Measurements from ENCODE around the gene TBC1D14. TPM values are rescaled to one million over a fixed set of nuclear protein-coding genes. Genes with fewer than 3 reads are reported as not detected.

TBC1D14 gene
- total and polyA plus RNA-seq, 10 of the 15 experiments (the other 5 are each of a cell fraction or from before 2014, with no cell fraction given): 0.87 to 39.3 (median 30.1) TPM

- TF ChIP-seq ZBTB4 (CRISPR knock-in tag; IDR thresholded peaks at IDR 0.05): no peak
- TF ChIP-seq NR2C1 (IDR thresholded peaks at IDR 0.05): no peak
- no peak for TF ChIP-seq HCFC1 (IDR thresholded peaks at IDR 0.05; ENCODE audit: low read length)
- no peak for TF ChIP-seq RBBP5 (conservative IDR thresholded peaks at IDR 0.05)
- no peak for TF ChIP-seq MYB (IDR thresholded peaks at IDR 0.05; ENCODE audit: borderline replicate concordance, low read depth, low read length)
- TF ChIP-seq CBX3 (IDR thresholded peaks at IDR 0.05; ENCODE audit: borderline replicate concordance, low read depth): no peak
- TF ChIP-seq ZNF207 (IDR thresholded peaks at IDR 0.05; ENCODE audit: borderline replicate concordance): no peak
- no peak for TF ChIP-seq MYC (IDR thresholded peaks at IDR 0.05; ENCODE audit: insufficient read depth, insufficient read length, insufficient replicate concordance, low read length, severe bottlenecking)
- no peak for TF ChIP-seq KLF5 (IDR thresholded peaks at IDR 0.05; ENCODE audit: partially characterized antibody)
Measured at GRCh38 chr4:7020856-7021255, 111.2 kb downstream of the TBC1D14 start (continued).

GRCh38 chr4:7021355-7021754 lies 111.7 kb downstream of the TBC1D14 start:
- Histone ChIP-seq H3K4me1 (ENCODE audit: control insufficient read depth, insufficient read depth, low read length) (no peaks in the 10 kb centered on the region), H3K4me2 (ENCODE audit: control insufficient read depth, insufficient read depth) (no peak overlapping the region), H3K9ac (ENCODE audit: control insufficient read depth, insufficient read depth, low read length) (no peak overlapping the region), H3K4me3 (no peak overlapping the region), H4K20me1 (ENCODE audit: control insufficient read depth, insufficient read depth) (no peaks in the 10 kb centered on the region), H3K36me3 (ENCODE audit: control insufficient read depth in 2 of 2, insufficient read depth in 2 of 2, low read length in 1 of 2) (peaks cover 12 to 21% of the 10 kb centered on the region in 2 experiments; a peak in 3 of 4 replicates), H3K27me3 (replicated peaks in 1 of 2; ENCODE audit: control insufficient read depth in 2 of 2, insufficient read depth in 2 of 2, low read length in 1 of 2) (no peaks in the 10 kb centered on the region), H3K79me2 (ENCODE audit: control insufficient read depth, insufficient read depth, low read length) (no peaks in the 10 kb centered on the region), H2AFZ (ENCODE audit: control insufficient read depth, low read depth, low read length) (no peak overlapping the region), H3K9me3 (replicated peaks; ENCODE audit: control insufficient read depth, insufficient read depth, low read length) (no peaks in the 10 kb centered on the region), H3K27ac (ENCODE audit: control insufficient read depth, insufficient read depth) (no peak overlapping the region)
- FAIRE-seq: no peak
- ChIA-PET POLR2A (no interaction called here), SMC1A (ENCODE audit: uncharacterized antibody, unreplicated experiment) (no interaction called here), RAD21 (ENCODE audit: unreplicated experiment) (no interaction called here), CTCF (no interaction called here)
- no TSS peak for BruUV-seq (replicated peaks)
- no peak for DNase-seq (ENCODE audit: low read depth, low spot score)
- WGBS (ENCODE audit: insufficient coverage, insufficient replicate concordance, low lambda C conversion rate, missing lambda C conversion rate): 67% methylated on average over 5 of the region's 5 CpGs
- ATAC-seq: no peak
- in situ Hi-C loops (cut with MboI) (no loop called here), intact Hi-C loops (cut with micrococcal nuclease; ENCODE audit: unreplicated experiment) (no loop called here)
- TF ChIP-seq NFXL1 (IDR thresholded peaks at IDR 0.05; ENCODE audit: borderline replicate concordance) (no peak), IRF3 (IDR thresholded peaks at IDR 0.05) (no peak), ZNF384 (IDR thresholded peaks at IDR 0.05; ENCODE audit: borderline replicate concordance, low read depth, low read length) (no peak), KDM1A (IDR thresholded peaks at IDR 0.05; ENCODE audit: borderline replicate concordance) (no peak), ZNF207 (IDR thresholded peaks at IDR 0.05; ENCODE audit: borderline replicate concordance) (no peak), CTCF (IDR thresholded peaks at IDR 0.05 in 2 of 3, conservative IDR thresholded peaks at IDR 0.05 in 1 of 3; ENCODE audit: control insufficient read depth in 2 of 3, extremely low read depth in 1 of 3, insufficient read depth in 1 of 3, low read depth in 3 of 3, low read length in 3 of 3) (no peak), CHD1 (IDR thresholded peaks at IDR 0.05; ENCODE audit: low read depth, low read length) (no peak), CBX5 (IDR thresholded peaks at IDR 0.05; ENCODE audit: low read depth) (no peak), EED (IDR thresholded peaks at IDR 0.05; ENCODE audit: low read depth) (no peak)
